HepG2 (cell line): Measurements from ENCODE around the gene RAB3D. TPM values are rescaled to one million over a fixed set of nuclear protein-coding genes. Genes with fewer than 3 reads are reported as not detected.

Experiments
- GRHL1 ChIP-seq: sonication (generic); formaldehyde crosslinking; conservative IDR thresholded peaks from 2 replicates; pipeline ENCODE4 v1.8.0; 2022; ENCODE audit warnings: missing genetic modification reagents
- NR2F1 ChIP-seq, 2 experiments: fragments of 450-650 bp in 1 of 2; formaldehyde crosslinking in 1 of 2; IDR thresholded peaks; 2 replicates each; pipeline versions ENCODE4 v1.5.0 to v1.6.1; 2016 to 2020; ENCODE audit warnings: mild to moderate bottlenecking in 1 of 2, missing compliant biosample characterization in 1 of 2, missing genetic modification reagents in 1 of 2, moderate library complexity in 1 of 2
- PRMT3 ChIP-seq: sonication (generic); formaldehyde crosslinking; IDR thresholded peaks from 2 replicates; pipeline ENCODE4 v1.8.1; 2022; ENCODE audit warnings: low read depth, mild to moderate bottlenecking, moderate library complexity, missing genetic modification reagents, borderline replicate concordance
- SOX13 ChIP-seq, 3 experiments: fragments of 450-650 bp in 1 of 3; sonication (generic) in 1 of 3; formaldehyde crosslinking in 1 of 3; IDR thresholded peaks in 2 of 3; conservative IDR thresholded peaks in 1 of 3; 2 replicates each; pipeline versions ENCODE4 v1.5.0 to v1.6.1; 2016 to 2020; ENCODE audit warnings: antibody characterized with exemption in 1 of 3, mild to moderate bottlenecking in 1 of 3, missing compliant biosample characterization in 1 of 3, missing genetic modification reagents in 1 of 3, moderate library complexity in 1 of 3
- TFAP4 ChIP-seq: sonication (generic); IDR thresholded peaks from 2 replicates; pipeline ENCODE4 v1.6.1; 2016; ENCODE audit warnings: low read depth, borderline replicate concordance
- ZBTB40 ChIP-seq, 2 experiments: fragments of 450-650 bp in 1 of 2; sonication (generic) in 1 of 2; formaldehyde crosslinking in 1 of 2; IDR thresholded peaks; 2 replicates each; pipeline versions ENCODE4 v1.6.1 to v1.8.0; 2016 to 2022; ENCODE audit warnings: antibody characterized with exemption in 1 of 2, mild to moderate bottlenecking in 1 of 2, missing genetic modification reagents in 1 of 2
- ZFP82 ChIP-seq: sonication (generic); formaldehyde crosslinking; IDR thresholded peaks from 2 replicates; pipeline ENCODE4 v1.5.1; 2020; ENCODE audit warnings: mild to moderate bottlenecking, missing genetic modification reagents, borderline replicate concordance
- ZFYVE20 ChIP-seq: sonication (generic); formaldehyde crosslinking; IDR thresholded peaks from 2 replicates; pipeline ENCODE4 v1.8.0; 2023; ENCODE audit warnings: low read depth, mild to moderate bottlenecking, moderate library complexity, missing genetic modification reagents, borderline replicate concordance
- ZKSCAN8 ChIP-seq: IDR thresholded peaks from 2 replicates; pipeline ENCODE4 v1.6.1; 2016; ENCODE audit warnings: borderline replicate concordance, missing genetic modification reagents, missing compliant biosample characterization
- ZNF274 ChIP-seq: sonication (generic); formaldehyde crosslinking; IDR thresholded peaks from 2 replicates; pipeline ENCODE4 v1.5.1; 2020; ENCODE audit warnings: mild to moderate bottlenecking, missing genetic modification reagents
- ZNF546 ChIP-seq: sonication (generic); formaldehyde crosslinking; conservative IDR thresholded peaks from 2 replicates; pipeline ENCODE4 v1.8.1; 2023; ENCODE audit warnings: mild to moderate bottlenecking, missing genetic modification reagents
- ZNF556 ChIP-seq: sonication (generic); formaldehyde crosslinking; IDR thresholded peaks from 2 replicates; pipeline ENCODE4 v1.4.0; 2020; ENCODE audit warnings: mild to moderate bottlenecking, missing genetic modification reagents, borderline replicate concordance
- ZNF644 ChIP-seq: IDR thresholded peaks from 2 replicates; pipeline ENCODE4 v1.6.1; 2016; ENCODE audit warnings: low read depth
- ZSCAN22 ChIP-seq: sonication (generic); formaldehyde crosslinking; IDR thresholded peaks from 2 replicates; pipeline ENCODE4 v1.4.0; 2020; ENCODE audit warnings: mild to moderate bottlenecking, missing genetic modification reagents
- polyA plus RNA-seq, 8 experiments: library from polyadenylated mRNA; depleted of rRNA in 3 of 8; stranded (reverse) in 7 of 8; unstranded in 1 of 8; fragments of >200 nt; fragmentation: Illumina TruSeq in 4 of 8; extraction: Trizol in 4 of 8; gene quantifications; 2 replicates each; pipeline versions ENCODE4 v1.2.1 to v1.2.3, GENCODE V29; 2011 to 2016; ENCODE audit warnings: low read depth in 4 of 8, missing spikeins in 1 of 8, mixed read lengths in 1 of 8; ENCODE audit not compliant: insufficient read depth in 1 of 8
- total RNA-seq, 5 experiments: library from RNA; depleted of rRNA; stranded (reverse); fragments of >200 nt; fragmentation: Illumina TruSeq; extraction: Trizol; gene quantifications; 2 replicates each; pipeline ENCODE4 v1.2.3, GENCODE V29; 2016; ENCODE audit warnings: low read depth in 1 of 5

Gene RAB3D
- total and polyA plus RNA-seq, 2 of the 13 experiments (the other 11 are each of a cell fraction or from before 2014, with no cell fraction given) = 2.0 to 16.1 TPM

- TF ChIP-seq TFAP4 = no peak; the same call in 1 of the 2 replicates
- no peak for TF ChIP-seq ZSCAN22 (CRISPR knock-in tag)
- no peak for TF ChIP-seq GRHL1 (CRISPR knock-in tag)
- no peak for TF ChIP-seq ZBTB40 (IDR thresholded peaks at IDR 0.05)
- TF ChIP-seq ZBTB40 (CRISPR knock-in tag; IDR thresholded peaks at IDR 0.05) = peak; percentile 61; the same call in 1 of the 2 replicates
- TF ChIP-seq ZFP82 (CRISPR knock-in tag) = no peak
- 0 out of 2 replicates have a peak, but pooled peaks have one; percentile 37 for TF ChIP-seq ZFYVE20 (CRISPR knock-in tag)
- TF ChIP-seq ZNF644 (CRISPR knock-in tag) = no peak
- TF ChIP-seq SOX13 (IDR thresholded peaks at IDR 0.05) = no peak
- no peak for TF ChIP-seq SOX13 (CRISPR knock-in tag; conservative IDR thresholded peaks at IDR 0.05 in 1 of 2, IDR thresholded peaks at IDR 0.05 in 1 of 2)
- TF ChIP-seq ZKSCAN8 = no peak
- TF ChIP-seq ZNF556 (CRISPR knock-in tag) = no peak; the same call in 1 of the 2 replicates
- peak; percentile 90; the same call in 1 of the 2 replicates for TF ChIP-seq ZNF546 (CRISPR knock-in tag)
- TF ChIP-seq NR2F1 (CRISPR knock-in tag; IDR thresholded peaks at IDR 0.05) = no peak
- TF ChIP-seq ZNF274 (CRISPR knock-in tag) = peak; percentile 79
- TF ChIP-seq PRMT3 = 0 out of 2 replicates have a peak, but pooled peaks have one; percentile 29
Measured at GRCh38 chr19:11374433-11375142, 35.1 kb upstream of the RAB3D start, which contains the start of gene SWSAP1 (continued).
